Testis (tissue), 3 donors: ENCODE measurements around the gene ABCB8. TPM values are rescaled to one million over a fixed set of nuclear protein-coding genes. Genes with fewer than 3 reads are reported as not detected.

Experiments
- DNase-seq: peaks from one replicate; pipeline ENCODE4 v3.0.0-alpha.2; 2019
- H3K27ac ChIP-seq, 2 donors: fragments of 200-600 bp; sonication (generic); one replicate each; pipeline ENCODE4 v1.5.1; 2019
- H3K27me3 ChIP-seq: fragments of 200-600 bp; sonication (generic); one replicate; pipeline ENCODE4 v1.5.1; 2019
- H3K36me3 ChIP-seq: fragments of 200-600 bp; sonication (generic); one replicate; pipeline ENCODE4 v1.5.1; 2017; ENCODE audit warnings: low read depth; ENCODE audit errors: missing control alignments
- H3K4me1 ChIP-seq: fragments of 200-600 bp; sonication (generic); one replicate; pipeline ENCODE4 v1.5.1; 2019
- H3K4me3 ChIP-seq, 2 donors: fragments of 200-600 bp; sonication (generic); one replicate each; pipeline ENCODE4 v1.5.1; 2017 to 2019
- H3K9me3 ChIP-seq: fragments of 200-600 bp; sonication (generic); one replicate; pipeline ENCODE4 v1.5.1; 2017
- POLR2A ChIP-seq: fragments of 450-650 bp; IDR thresholded peaks from one replicate; pipeline ENCODE4 v1.6.1; 2017; ENCODE audit warnings: antibody characterized with exemption, mild to moderate bottlenecking, moderate library complexity
- WGBS, 2 donors: methylation state at CpG; one replicate each; pipeline ENCODE4 v1.1.5; 2018; 5-methylcytosine and 5-hydroxymethylcytosine counted together
- intact Hi-C: fragments of 100-400 bp; cut with DNase I; formaldehyde crosslinking; loops from one replicate; pipeline ENCODE4 v1.15.1; 2023; ENCODE audit warnings: low total_unique reads
- polyA plus RNA-seq: library from polyadenylated mRNA; stranded (reverse); fragments of 350-450 nt; fragmentation: Illumina TruSeq; extraction: RNeasy Lipid Tissue Mini Kit (QIAGEN cat#74804); gene quantifications from one replicate; pipeline ENCODE4 v1.2.3, GENCODE V29; 2014; ENCODE audit warnings: low read depth, low replicate concordance; ENCODE audit not compliant: insufficient read depth
- total RNA-seq, 2 donors: library from RNA; depleted of rRNA; stranded (reverse); fragments of >200 nt; gene quantifications; one replicate each; pipeline ENCODE4 v1.2.3, GENCODE V29; 2016
- TF ChIP-seq, protein P1 (sequence below), 3 experiments: fragments of 450-650 bp in 2 of 3; fragments of 200-600 bp in 1 of 3; sonication (generic) in 1 of 3; IDR thresholded peaks; one replicate each; pipeline ENCODE4 v1.5.1; 2016 to 2019; ENCODE audit warnings: antibody characterized with exemption in 3 of 3, mild to moderate bottlenecking in 2 of 3, moderate library complexity in 1 of 3

ABCB8 gene
- total and polyA plus RNA-seq, 3 donors from 2014 or later = 34.9 to 76.8 (median 59.6) TPM

DNA sequence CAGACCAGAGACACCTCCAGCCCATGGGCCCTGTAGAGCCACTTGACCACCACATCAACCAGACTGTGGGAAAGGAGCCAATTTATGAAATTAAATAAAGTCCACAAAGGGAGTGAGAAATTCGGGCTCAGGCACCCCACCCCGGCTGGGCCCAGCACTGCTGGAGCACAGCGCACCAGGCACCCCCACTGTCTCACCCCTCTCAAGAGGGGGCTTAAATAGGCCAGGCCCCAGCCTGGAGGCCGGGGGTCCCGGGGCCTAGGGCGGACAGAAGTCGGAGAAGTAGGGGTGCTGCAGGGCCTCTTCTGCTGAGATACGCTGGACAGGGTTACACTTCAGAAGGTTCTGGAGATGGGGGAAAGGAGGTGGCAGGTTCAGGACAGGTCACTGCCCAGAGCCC is 25.5 kb downstream of the ABCB8 start:
- H3K4me3 ChIP-seq = no peak overlapping the region
- intact Hi-C loops = no loop called here
- no peaks in the 10 kb centered on the region for H3K9me3 ChIP-seq
- H3K4me1 ChIP-seq = peaks cover 10% of the 10 kb centered on the region
- TF ChIP-seq POLR2A = no peak
- TF ChIP-seq, protein P1, sequence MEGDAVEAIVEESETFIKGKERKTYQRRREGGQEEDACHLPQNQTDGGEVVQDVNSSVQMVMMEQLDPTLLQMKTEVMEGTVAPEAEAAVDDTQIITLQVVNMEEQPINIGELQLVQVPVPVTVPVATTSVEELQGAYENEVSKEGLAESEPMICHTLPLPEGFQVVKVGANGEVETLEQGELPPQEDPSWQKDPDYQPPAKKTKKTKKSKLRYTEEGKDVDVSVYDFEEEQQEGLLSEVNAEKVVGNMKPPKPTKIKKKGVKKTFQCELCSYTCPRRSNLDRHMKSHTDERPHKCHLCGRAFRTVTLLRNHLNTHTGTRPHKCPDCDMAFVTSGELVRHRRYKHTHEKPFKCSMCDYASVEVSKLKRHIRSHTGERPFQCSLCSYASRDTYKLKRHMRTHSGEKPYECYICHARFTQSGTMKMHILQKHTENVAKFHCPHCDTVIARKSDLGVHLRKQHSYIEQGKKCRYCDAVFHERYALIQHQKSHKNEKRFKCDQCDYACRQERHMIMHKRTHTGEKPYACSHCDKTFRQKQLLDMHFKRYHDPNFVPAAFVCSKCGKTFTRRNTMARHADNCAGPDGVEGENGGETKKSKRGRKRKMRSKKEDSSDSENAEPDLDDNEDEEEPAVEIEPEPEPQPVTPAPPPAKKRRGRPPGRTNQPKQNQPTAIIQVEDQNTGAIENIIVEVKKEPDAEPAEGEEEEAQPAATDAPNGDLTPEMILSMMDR (IDR thresholded peaks at IDR 0.05) = no peak
- no peaks in the 10 kb centered on the region for H3K27me3 ChIP-seq
- DNase-seq = no peak
- 90 to 100% methylated on average over 1 to 8 of the region's 8 CpGs for WGBS, 2 donors
- H3K27ac ChIP-seq = no peak overlapping the region
- no peaks in the 10 kb centered on the region for H3K36me3 ChIP-seq

DNA sequence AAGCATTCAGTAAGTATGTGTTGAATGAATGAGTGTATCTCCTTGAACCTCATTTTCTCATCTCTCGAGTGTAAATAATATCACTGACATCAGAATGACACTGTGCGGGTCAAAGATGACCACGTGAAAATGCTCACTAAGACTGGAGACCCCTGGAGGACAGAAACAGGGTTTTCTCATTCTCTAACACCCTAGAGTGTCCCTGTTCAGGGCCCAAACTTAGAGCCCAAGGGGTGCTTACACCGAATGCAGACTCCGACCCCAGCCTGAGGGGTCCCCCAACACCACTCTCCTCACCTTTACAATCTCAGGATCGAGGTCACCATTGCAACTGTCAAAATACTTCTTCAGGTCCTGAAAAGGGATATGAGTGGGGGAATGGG is 28.0 kb downstream of the ABCB8 start:
- TF ChIP-seq, protein P1 (IDR thresholded peaks at IDR 0.05) = no peak
- no peak for TF ChIP-seq POLR2A
- H3K36me3 ChIP-seq = no peaks in the 10 kb centered on the region
- H3K9me3 ChIP-seq = no peaks in the 10 kb centered on the region
- H3K4me3 ChIP-seq = no peak overlapping the region
- H3K27me3 ChIP-seq = no peaks in the 10 kb centered on the region
- 76 to 85% methylated on average over 6 of the region's 6 CpGs for whole genome bisulfite sequencing, 2 donors
- no peak overlapping the region for H3K27ac ChIP-seq
- peaks cover 22% of the 10 kb centered on the region for H3K4me1 ChIP-seq
- DNase-seq = no peak
- intact Hi-C loops = no loop called here

DNA sequence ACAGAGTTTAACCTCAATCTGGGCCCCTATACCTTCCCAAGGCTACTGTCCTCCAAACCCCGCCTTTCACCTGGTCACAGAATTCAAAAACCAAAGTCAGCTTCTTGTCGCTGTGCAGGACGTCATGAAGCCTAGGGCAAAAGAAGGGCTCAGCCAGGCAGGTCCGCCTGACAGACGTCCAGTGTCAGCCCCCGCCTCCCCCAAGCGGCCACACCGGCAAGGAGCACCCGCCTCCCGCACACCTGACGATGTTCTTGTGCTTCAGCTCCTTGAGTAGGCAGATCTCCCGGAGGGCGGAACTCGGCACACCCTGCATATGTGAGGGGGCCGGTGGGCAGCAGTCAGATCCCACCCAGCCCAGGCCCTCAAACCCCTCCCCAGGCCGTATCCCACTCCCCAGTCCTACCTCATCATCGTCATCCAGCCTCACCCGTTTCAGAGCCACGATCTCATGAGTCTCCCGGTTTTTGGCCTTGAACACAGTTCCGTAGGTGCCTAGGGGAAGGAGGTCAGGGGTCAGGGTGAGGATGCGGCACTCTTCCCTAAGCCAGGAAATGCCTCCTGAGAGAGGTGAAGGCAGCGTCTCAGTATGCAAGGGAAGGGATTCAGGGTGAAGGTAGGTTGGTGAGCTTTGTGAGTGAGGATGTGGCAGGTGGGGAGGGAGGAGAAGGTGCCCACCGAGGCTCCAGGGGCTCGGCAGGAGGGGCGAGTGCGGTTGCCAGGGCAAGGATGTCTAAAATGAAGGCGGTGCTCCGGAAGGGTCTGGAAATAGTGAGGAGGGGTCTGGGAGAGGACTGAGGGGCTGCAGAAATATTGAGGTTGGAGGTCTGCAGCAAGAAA is 28.6 kb downstream of the ABCB8 start:
- WGBS, 2 donors = 22 to 35% methylated on average over 22 to 29 of the region's 29 CpGs
- Histone ChIP-seq H3K36me3 (no peaks in the 10 kb centered on the region), H3K9me3 (no peaks in the 10 kb centered on the region), H3K27ac (no peak overlapping the region), H3K27me3 (no peaks in the 10 kb centered on the region), H3K4me3 (peak overlapping the region; percentile 86 to 93), H3K4me1 (peaks cover 28% of the 10 kb centered on the region)
- DNase-seq = no peak
- intact Hi-C loops = no loop called here
- TF ChIP-seq, protein P1 (IDR thresholded peaks at IDR 0.05) = no peak
- no peak for TF ChIP-seq POLR2A

DNA sequence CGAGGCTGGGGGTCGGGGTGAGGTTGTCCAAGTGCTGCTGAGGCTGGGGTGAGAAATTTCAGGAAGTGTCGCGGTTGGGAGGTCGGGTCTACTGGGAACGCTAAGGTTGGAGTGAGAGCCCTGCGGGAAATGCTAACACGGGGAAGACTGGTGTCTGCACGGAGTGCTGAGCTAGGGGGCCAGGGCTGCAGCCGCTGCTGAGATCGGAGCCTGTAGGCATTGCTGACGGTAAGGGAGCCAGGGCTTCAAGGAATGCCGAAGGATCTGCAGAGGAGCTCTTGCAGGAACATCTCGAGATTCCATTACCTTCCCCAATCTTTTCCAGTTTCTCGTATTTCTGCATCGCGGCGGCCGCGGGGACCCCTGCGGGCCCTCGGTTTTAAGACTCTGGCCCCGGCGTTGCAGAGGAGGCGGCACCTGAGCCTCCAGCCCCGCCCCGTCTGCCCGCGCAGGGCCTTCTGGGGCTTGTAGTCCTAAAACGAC is 29.3 kb downstream of the ABCB8 start, which contains the start of gene CDK5:
Gene CDK5 (minus strand): TSS at position 392 of the 483 bp plus-strand sequence. CDS start 49 bp downstream, at position 343.
- TF ChIP-seq, protein P1 (IDR thresholded peaks at IDR 0.05) = no peak
- no peak for TF ChIP-seq POLR2A
- Histone ChIP-seq H3K4me1 (peaks cover 34% of the 10 kb centered on the region), H3K9me3 (no peaks in the 10 kb centered on the region), H3K4me3 (peak within 1 kb of the TSS; percentile 86 to 93), H3K27me3 (no peaks in the 10 kb centered on the region), H3K27ac (peak within 1 kb of the TSS; percentile 84 to 98), H3K36me3 (no peaks in the 10 kb centered on the region)
- DNase-seq = no peak
- intact Hi-C loops = no loop called here
- WGBS, 2 donors = 0% methylated on average over 29 to 30 of the region's 30 CpGs
